Fibroblast of lung (primary cell): Measurements from ENCODE around the gene SELENOI. TPM values are rescaled to one million over a fixed set of nuclear protein-coding genes. Genes with fewer than 3 reads are reported as not detected.
"Not testable (repeated sequence)": the region's sequence is repeated elsewhere in the genome, so short reads cannot be mapped to it uniquely, and the experiment has no call there.

Experiments used
- DNase-seq, 2 donors: peaks; one replicate each; pipeline versions ENCODE4 v3.0.0 to v3.0.0-alpha.2; 2010; ENCODE audit warnings: low read depth in 2 of 2
- H2AFZ ChIP-seq: 2 replicates; pipeline ENCODE4 v1.5.1; 2012; ENCODE audit warnings: low read length, control low read depth, inconsistent platforms
- H3K27ac ChIP-seq: 2 replicates; pipeline ENCODE4 v1.5.1; 2011; ENCODE audit warnings: low read length, control low read depth; ENCODE audit not compliant: insufficient read depth
- H3K27me3 ChIP-seq: 2 replicates; pipeline ENCODE4 v1.5.1; 2011; ENCODE audit warnings: mild to moderate bottlenecking, low read length; ENCODE audit not compliant: control insufficient read depth, insufficient read depth
- H3K36me3 ChIP-seq: 2 replicates; pipeline ENCODE4 v1.5.1; 2011; ENCODE audit warnings: low read length; ENCODE audit not compliant: control insufficient read depth, insufficient read depth
- H3K4me1 ChIP-seq: 2 replicates; pipeline ENCODE4 v1.5.1; 2011; ENCODE audit warnings: low read length; ENCODE audit not compliant: control insufficient read depth, insufficient read depth; ENCODE audit errors: extremely low read depth
- H3K4me2 ChIP-seq: 2 replicates; pipeline ENCODE4 v1.5.1; 2011; ENCODE audit warnings: low read length, control low read depth; ENCODE audit not compliant: insufficient read depth; ENCODE audit errors: extremely low read depth
- H3K4me3 ChIP-seq, 4 experiments: fragments of 200-600 bp in 1 of 4; sonication (generic) in 1 of 4; replicated peaks in 1 of 4; 2 replicates each; pipeline ENCODE4 v1.5.1; 2011 to 2016; ENCODE audit warnings: low read length in 4 of 4, low read depth in 3 of 4, mild to moderate bottlenecking in 3 of 4, control low read depth in 2 of 4, inconsistent platforms in 1 of 4, mixed read lengths in 1 of 4; ENCODE audit not compliant: insufficient read depth in 1 of 4; ENCODE audit errors: control extremely low read depth in 1 of 4
- H3K79me2 ChIP-seq: 2 replicates; pipeline ENCODE4 v1.5.1; 2012; ENCODE audit warnings: mild to moderate bottlenecking, low read length, inconsistent platforms; ENCODE audit not compliant: control insufficient read depth, insufficient read depth
- H3K9ac ChIP-seq: 2 replicates; pipeline ENCODE4 v1.5.1; 2011; ENCODE audit warnings: mild to moderate bottlenecking, low read length, control low read depth; ENCODE audit not compliant: insufficient read depth
- H3K9me3 ChIP-seq: 2 replicates; pipeline ENCODE4 v1.5.1; 2012; ENCODE audit warnings: low read depth, low read length; ENCODE audit not compliant: control insufficient read depth, insufficient read depth
- H4K20me1 ChIP-seq: 2 replicates; pipeline ENCODE4 v1.5.1; 2011; ENCODE audit warnings: low read length; ENCODE audit not compliant: control insufficient read depth, insufficient read depth; ENCODE audit errors: extremely low read depth
- EZH2 ChIP-seq: IDR thresholded peaks from 2 replicates; pipeline ENCODE4 v1.5.1; 2012; ENCODE audit warnings: low read length, control low read depth, mild to moderate bottlenecking; ENCODE audit errors: missing control alignments
- polyA plus RNA-seq, 2 donors: library from polyadenylated mRNA; depleted of rRNA in 1 of 2; stranded (reverse) in 1 of 2; unstranded in 1 of 2; fragments of >200 nt; gene quantifications; 2 replicates each; pipeline ENCODE4 v1.2.1, GENCODE V29; 2011 to 2012; ENCODE audit warnings: missing spikeins in 1 of 2
- total RNA-seq: library from RNA; depleted of rRNA; stranded (reverse); fragments of >200 nt; gene quantifications from 2 replicates; pipeline ENCODE4 v1.2.1, GENCODE V29; 2014
- TF ChIP-seq, protein P1 (sequence below), 2 donors: IDR thresholded peaks in 1 of 2; conservative IDR thresholded peaks in 1 of 2; 1 replicate in 1 of 2; 2 replicates in 1 of 2; pipeline ENCODE4 v1.5.1; 2011 to 2012; ENCODE audit warnings: low read length in 2 of 2, control low read depth in 1 of 2, inconsistent platforms in 1 of 2, low read depth in 1 of 2, mild to moderate bottlenecking in 1 of 2

The SELENOI gene
- total and polyA plus RNA-seq, 2 donors (not counting 1 experiment from before 2014, with no cell fraction given): 11.9 to 18.8 TPM

DNA sequence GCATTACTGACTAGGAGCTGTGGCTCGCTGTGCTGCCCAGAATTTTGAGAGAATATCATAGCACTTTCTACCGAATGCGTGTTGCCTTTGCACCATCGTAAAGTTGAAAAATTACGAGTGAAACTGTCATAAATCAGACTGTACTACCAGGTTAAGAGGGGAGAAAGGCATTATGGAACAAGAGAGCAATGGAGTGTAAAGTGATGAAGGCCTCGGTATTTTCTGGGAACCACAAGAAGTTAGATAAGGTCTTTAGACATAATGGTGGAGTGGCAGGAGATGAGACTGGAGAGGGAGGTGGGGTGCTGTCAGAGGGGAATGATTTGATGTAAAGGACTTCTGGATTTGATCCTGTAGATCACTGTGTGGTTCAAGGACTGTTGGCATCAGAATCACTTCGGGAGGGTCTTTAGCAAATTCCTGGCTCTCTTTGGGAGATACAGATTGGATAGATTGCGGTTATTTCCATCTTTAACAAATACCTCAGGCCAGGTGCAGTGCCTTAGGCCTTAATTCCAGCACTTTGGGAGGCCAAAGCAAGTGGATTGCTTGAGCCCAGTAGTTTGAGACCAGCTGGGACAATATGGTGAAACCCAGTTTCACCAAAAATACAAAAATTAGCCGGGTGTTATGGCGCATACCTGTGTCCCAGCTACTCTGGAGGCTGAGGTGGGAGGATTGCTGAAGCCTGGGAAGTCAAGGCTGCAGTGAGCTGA, 5.6 kb downstream of the SELENOI start:
- DNase-seq: no peak
- Histone ChIP-seq H3K4me3 (no peak overlapping the region), H3K36me3 (no peaks in the 10 kb centered on the region), H3K79me2 (peaks cover 65% of the 10 kb centered on the region), H4K20me1 (no peaks in the 10 kb centered on the region), H3K4me1 (peaks cover 4% of the 10 kb centered on the region), H3K27me3 (no peaks in the 10 kb centered on the region), H3K9me3 (no peaks in the 10 kb centered on the region), H3K9ac (no peak overlapping the region), H2AFZ (no peak overlapping the region), H3K27ac (no peak overlapping the region), H3K4me2 (no peak overlapping the region)
- TF ChIP-seq, protein P1, sequence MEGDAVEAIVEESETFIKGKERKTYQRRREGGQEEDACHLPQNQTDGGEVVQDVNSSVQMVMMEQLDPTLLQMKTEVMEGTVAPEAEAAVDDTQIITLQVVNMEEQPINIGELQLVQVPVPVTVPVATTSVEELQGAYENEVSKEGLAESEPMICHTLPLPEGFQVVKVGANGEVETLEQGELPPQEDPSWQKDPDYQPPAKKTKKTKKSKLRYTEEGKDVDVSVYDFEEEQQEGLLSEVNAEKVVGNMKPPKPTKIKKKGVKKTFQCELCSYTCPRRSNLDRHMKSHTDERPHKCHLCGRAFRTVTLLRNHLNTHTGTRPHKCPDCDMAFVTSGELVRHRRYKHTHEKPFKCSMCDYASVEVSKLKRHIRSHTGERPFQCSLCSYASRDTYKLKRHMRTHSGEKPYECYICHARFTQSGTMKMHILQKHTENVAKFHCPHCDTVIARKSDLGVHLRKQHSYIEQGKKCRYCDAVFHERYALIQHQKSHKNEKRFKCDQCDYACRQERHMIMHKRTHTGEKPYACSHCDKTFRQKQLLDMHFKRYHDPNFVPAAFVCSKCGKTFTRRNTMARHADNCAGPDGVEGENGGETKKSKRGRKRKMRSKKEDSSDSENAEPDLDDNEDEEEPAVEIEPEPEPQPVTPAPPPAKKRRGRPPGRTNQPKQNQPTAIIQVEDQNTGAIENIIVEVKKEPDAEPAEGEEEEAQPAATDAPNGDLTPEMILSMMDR (conservative IDR thresholded peaks at IDR 0.05 in 1 of 2, IDR thresholded peaks at IDR 0.05 in 1 of 2; ENCODE audit: low read depth in 1 of 2, low read length in 2 of 2): no peak
- TF ChIP-seq EZH2: no peak

- Histone ChIP-seq H3K36me3 (no peaks in the 10 kb centered on the region), H3K4me2 (no peak overlapping the region), H3K27me3 (no peaks in the 10 kb centered on the region), H3K9ac (no peak overlapping the region), H3K27ac (no peak overlapping the region), H3K4me3 (no peak overlapping the region), H2AFZ (no peak overlapping the region), H4K20me1 (no peaks in the 10 kb centered on the region), H3K9me3 (no peaks in the 10 kb centered on the region), H3K79me2 (peaks cover 58% of the 10 kb centered on the region), H3K4me1 (peaks cover 4% of the 10 kb centered on the region)
- peak; percentile 8 to 61 for DNase-seq
- TF ChIP-seq EZH2: no peak
- TF ChIP-seq, protein P1 (conservative IDR thresholded peaks at IDR 0.05 in 1 of 2, IDR thresholded peaks at IDR 0.05 in 1 of 2; ENCODE audit: low read depth in 1 of 2, low read length in 2 of 2): no peak
Observed at GRCh38 chr2:26352892-26353291, 6.9 kb downstream of the SELENOI start.

DNA sequence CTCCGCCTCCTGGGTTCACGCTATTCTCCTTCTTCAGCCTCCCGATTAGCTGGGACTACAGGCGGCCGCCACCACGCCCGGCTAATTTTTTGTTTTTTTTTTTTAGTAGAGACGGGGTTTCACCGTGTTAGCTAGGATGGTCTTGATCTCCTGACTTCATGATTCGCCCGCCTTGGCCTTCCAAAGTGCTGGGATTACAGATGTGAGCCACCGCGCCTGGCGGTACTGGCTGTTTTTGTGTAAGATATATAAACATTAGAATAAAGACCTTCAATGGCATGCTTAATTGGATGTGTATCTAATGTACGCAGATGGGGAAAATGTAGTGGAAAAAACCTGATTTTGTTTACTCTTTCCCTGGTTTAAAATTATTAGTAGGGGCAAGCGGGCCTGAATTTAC, 8.5 kb downstream of the SELENOI start:
- not testable (repeated sequence) for H3K4me3 ChIP-seq, H4K20me1 ChIP-seq, DNase-seq, H3K9me3 ChIP-seq, H3K27me3 ChIP-seq, H3K27ac ChIP-seq, H3K36me3 ChIP-seq, H2AFZ ChIP-seq, H3K9ac ChIP-seq, H3K4me1 ChIP-seq, H3K4me2 ChIP-seq
- H3K79me2 ChIP-seq: peaks cover 51% of the 10 kb centered on the region
